HG03571 (cell line): ENCODE results near the gene PANK4.

ENCODE experiments used
- ATAC-seq: cut with Tn5 transposase; IDR thresholded peaks from one replicate; pipeline ENCODE4 v1.9.1; 2021; ENCODE audit not compliant: unreplicated experiment

Gene PANK4

GRCh38 chr1:2501041-2501819 is 25.2 kb downstream of the PANK4 start:
- ATAC-seq, result no peak

- ATAC-seq, result no peak
Observed at GRCh38 chr1:2499986-2500596, 26.3 kb downstream of the PANK4 start.

GRCh38 chr1:2499260-2499659 is 27.1 kb downstream of the PANK4 start:
- ATAC-seq, result no peak

DNA sequence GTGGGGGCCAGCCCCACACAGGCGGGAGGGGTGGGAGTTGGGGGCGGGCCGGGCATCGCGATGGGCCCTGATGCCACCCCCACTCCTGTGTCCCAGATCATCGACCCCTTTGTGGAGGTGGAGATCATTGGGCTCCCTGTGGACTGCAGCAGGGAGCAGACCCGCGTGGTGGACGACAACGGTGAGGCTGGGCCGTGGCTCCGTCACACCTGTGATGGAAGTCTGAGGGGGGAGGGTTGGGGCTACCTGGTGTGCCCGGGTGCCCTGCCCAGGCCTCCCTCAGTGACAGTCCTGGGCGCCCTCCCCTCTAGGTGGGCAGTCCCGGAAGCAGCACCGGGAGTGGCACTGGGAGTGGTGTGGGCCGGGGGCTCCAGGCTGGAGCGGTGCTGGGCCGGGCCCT is 27.7 kb downstream of the PANK4 start:
- no peak for ATAC-seq

DNA sequence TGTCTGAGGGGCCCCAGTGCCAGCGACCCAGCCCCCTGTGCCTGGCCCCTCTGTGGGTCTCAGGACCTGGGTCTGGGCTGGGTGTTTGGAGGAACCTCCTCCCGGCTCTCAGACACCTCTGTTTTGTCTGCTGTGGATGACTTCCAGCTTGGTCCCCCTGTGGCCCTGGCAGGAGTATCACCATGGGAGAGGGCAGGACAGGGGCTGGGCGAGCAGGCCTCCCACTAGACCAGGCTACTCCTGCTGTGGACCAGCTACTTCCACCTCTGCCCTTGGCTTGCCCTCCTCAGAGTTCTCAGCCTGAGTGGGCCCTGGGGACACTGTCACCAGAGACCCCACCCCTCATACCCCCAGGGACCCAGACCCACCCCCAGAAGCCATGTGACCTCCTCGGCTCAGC is 28.5 kb downstream of the PANK4 start:
- no peak for ATAC-seq

- ATAC-seq, result no peak
Observed at GRCh38 chr1:2496746-2497145, 29.6 kb downstream of the PANK4 start.

GRCh38 chr1:2496087-2496622 is 30.2 kb downstream of the PANK4 start:
- ATAC-seq, result no peak

GRCh38 chr1:2495546-2495945 is 30.9 kb downstream of the PANK4 start:
- ATAC-seq, result no peak

DNA sequence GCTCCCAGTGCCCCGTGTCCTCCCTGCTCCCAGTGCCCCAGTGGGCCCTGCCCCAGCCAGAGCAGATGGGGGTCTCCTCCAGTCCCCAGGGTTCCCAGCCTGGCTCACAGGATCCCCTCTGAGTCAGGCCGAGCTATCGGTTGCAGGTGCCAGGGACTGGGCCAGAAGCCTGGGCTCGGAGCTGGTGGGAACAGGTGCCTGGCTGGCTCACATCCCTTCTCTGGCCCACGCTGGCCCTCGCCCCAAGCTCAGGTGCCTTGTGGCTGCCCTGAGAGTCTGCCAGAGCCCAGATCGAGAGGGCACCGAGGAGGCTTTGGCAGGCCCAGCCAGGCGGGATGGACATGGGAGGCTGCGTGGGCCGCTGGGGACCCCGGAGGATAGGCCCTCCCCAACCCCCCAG is 31.4 kb downstream of the PANK4 start:
- ATAC-seq, result no peak

- ATAC-seq, result no peak
Observed at GRCh38 chr1:2494323-2494693, 32.1 kb downstream of the PANK4 start.

GRCh38 chr1:2493691-2494322 is 32.6 kb downstream of the PANK4 start:
- no peak for ATAC-seq

DNA sequence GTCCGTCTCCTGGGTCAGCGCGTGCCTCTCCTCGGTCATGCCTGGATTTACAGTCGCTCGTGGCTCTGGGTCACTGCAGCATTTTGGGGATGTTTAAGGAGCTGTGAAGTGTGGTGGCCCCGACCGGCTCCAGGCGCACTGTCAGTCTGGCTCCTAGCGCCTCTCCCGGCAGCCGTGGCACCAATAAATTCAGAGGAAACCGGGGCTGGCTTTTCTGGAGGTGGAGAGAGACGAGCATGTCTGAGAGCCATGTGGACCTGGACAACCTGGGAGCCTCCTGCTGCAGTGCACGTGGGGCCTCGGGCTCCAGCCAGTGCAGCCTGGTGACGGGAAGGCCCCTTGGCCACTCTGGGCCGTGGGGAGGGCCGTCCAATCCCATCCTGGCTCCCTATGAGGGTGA is 33.2 kb downstream of the PANK4 start:
- no peak for ATAC-seq

DNA sequence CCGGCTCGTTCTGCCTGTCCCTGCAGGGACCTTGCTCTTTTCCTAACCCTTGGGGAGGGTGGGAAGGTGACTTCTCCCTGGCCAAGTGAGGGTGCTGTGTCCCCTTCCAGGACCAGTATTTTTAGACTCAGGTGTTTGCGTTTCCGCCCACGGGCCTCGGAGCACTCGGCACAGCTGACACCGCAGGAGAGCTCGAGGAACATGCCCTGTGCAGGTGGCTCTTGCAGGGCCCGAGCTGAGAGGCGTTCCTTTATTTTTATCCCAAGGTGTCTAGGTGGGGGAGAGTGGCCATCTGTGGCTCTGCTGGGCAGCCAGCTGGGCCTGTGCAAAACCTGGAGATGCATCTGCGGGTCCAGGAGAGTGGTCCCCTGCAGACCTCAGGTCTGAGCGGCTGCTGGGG is 34.3 kb downstream of the PANK4 start:
- no peak for ATAC-seq

- ATAC-seq, result no peak
Observed at GRCh38 chr1:2489615-2490014, 36.8 kb downstream of the PANK4 start.

DNA sequence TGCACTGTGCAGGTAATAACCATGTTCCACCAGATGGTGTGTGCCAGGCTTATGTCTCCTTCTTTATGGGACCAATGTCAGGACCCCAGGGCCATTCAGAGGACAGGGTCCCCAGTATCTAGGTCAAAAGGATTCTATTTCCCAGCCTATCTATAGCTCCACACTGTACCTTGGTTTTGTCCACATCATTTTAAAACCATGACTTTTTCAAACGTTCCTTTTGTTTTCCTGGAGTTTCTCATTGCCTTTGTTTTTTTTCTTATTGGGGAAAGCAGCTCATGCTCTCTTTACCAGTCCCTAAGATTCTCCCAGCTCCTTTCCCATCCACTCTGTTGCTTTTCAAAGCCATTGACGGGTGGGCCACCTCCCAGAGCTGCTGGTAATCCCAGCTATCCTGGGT is 37.7 kb downstream of the PANK4 start:
- ATAC-seq, result no peak

GRCh38 chr1:2486558-2486957 is 39.8 kb downstream of the PANK4 start:
- ATAC-seq, result no peak

DNA sequence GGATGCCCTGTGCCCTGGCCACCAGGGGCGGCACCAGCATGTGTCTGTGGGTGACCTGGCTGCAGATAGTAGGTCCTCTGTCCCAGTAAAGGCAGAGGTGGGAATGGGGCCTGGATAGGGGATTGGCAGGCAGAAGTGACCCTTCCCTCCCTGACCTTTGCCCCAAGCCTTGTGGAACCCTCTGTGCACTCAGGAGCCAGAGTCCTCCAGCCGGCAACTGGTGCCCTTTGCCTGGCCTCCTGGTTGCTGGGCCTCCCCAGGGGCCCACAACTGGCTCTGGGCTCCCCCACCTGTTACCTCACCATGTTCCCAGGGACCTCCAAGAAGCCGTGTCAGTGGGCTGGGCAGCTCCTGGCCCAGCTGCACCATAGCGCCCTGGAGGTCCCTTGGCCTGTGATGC is 40.4 kb downstream of the PANK4 start:
- no peak for ATAC-seq

- no peak for ATAC-seq
Observed at GRCh38 chr1:2483970-2484369, 42.4 kb downstream of the PANK4 start.

GRCh38 chr1:2483026-2483425 is 43.4 kb downstream of the PANK4 start:
- no peak for ATAC-seq

DNA sequence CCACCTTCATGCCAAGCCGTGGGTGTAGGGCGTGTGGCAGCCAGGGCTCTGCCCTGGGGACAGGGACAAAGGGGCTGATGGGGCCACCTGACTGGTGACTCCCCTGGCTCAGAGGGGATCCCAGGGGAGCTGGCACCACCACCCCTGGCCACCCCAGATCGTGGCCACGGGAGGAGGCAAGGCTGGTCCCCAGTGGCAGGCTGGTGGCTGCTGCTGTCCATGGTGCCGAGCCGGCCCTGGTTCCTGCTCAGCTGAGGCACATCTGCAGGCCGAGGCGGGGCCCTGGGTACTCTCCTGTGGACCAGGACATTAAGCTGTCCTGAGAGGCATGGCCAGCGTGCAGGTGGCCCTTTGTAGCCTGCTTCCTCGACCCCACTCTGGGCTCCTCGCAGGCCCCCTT is 43.8 kb downstream of the PANK4 start:
- no peak for ATAC-seq

DNA sequence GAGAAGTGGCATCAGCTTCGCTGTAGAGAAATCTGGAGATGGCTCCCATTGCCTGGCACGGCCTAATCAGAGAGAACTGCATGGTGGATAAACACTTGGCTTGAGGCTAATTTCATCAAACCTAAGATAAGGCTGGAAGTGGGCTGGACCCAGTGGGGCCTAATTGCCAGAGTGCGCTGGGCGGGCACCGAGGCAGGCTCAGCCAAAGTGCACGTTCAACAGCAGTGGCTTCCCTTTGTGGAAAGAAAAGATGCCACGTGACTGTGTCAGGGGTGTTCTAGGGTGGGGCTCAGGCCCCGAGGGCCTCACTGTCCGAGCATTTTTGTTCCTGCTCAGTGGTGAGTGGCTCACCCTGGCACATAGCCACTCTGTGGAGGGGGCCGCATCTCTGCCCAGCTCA is 44.5 kb downstream of the PANK4 start:
- ATAC-seq, result no peak

DNA sequence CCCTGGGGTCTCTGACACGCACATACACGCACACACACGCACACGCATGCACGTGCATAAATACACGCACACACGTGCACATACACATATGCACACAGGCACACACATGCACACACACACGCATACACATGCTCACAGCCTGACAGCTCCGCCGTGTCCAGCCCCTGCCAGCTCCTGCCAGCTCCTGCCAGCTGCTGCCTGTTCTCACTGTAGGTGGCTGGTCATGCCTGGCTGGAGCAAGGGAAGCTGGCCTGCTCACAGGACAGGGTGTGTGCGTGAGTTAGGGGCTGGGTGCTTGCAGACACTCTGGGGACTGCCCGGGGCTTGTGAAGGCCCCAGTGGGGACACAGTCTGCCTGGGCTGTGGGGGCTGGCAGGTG is 45.4 kb downstream of the PANK4 start:
- no peak for ATAC-seq
